KOPT-K1 (cell line): ENCODE results near the gene FYN.

ENCODE experiments used
- H3K27ac ChIP-seq: fragments of 200-600 bp; sonication (generic); 2 replicates; pipeline ENCODE4 v1.5.1; 2016; ENCODE audit warnings: antibody characterized with exemption, mild to moderate bottlenecking, low read depth, low read length; ENCODE audit not compliant: poor library complexity, severe bottlenecking
- H3K36me3 ChIP-seq: fragments of 200-600 bp; sonication (generic); 2 replicates; pipeline ENCODE4 v1.5.1; 2017; ENCODE audit warnings: antibody characterized with exemption, mild to moderate bottlenecking, low read length, moderate library complexity; ENCODE audit not compliant: insufficient read depth
- H3K9me3 ChIP-seq: fragments of 200-600 bp; sonication (generic); 2 replicates; pipeline ENCODE4 v1.5.1; 2017; ENCODE audit warnings: antibody characterized with exemption, low read length, mild to moderate bottlenecking; ENCODE audit not compliant: insufficient read depth, poor library complexity, severe bottlenecking

Gene FYN

GRCh38 chr6:111666847-111667246, 206.4 kb downstream of the FYN start:
- Histone ChIP-seq H3K9me3 (no peaks in the 10 kb centered on the region), H3K27ac (no peak overlapping the region), H3K36me3 (peaks cover 77% of the 10 kb centered on the region)

DNA sequence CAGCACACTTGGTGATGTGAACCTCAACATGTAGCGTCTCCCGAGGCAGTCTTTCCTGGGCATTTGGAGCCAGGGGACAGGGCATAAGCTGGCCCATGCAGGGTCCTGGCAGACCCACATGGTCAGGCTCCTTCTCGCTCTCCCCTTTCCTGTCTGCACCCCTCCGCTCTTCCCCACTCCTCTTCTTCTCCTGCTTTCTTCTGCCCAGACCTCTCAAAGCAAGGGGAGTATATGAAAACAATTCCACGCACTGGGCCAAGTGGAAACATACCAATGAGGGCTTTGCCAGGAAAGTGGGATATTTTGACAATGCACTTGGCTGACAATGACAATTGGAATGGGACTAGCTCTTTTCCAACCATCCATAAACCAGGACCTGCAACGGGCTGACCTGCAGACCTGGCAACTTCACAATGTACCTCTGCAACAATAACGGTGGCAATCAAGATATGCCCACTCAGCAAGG, 208.7 kb downstream of the FYN start:
- Histone ChIP-seq H3K9me3 (no peaks in the 10 kb centered on the region), H3K36me3 (peaks cover 73% of the 10 kb centered on the region), H3K27ac (no peak overlapping the region)

DNA sequence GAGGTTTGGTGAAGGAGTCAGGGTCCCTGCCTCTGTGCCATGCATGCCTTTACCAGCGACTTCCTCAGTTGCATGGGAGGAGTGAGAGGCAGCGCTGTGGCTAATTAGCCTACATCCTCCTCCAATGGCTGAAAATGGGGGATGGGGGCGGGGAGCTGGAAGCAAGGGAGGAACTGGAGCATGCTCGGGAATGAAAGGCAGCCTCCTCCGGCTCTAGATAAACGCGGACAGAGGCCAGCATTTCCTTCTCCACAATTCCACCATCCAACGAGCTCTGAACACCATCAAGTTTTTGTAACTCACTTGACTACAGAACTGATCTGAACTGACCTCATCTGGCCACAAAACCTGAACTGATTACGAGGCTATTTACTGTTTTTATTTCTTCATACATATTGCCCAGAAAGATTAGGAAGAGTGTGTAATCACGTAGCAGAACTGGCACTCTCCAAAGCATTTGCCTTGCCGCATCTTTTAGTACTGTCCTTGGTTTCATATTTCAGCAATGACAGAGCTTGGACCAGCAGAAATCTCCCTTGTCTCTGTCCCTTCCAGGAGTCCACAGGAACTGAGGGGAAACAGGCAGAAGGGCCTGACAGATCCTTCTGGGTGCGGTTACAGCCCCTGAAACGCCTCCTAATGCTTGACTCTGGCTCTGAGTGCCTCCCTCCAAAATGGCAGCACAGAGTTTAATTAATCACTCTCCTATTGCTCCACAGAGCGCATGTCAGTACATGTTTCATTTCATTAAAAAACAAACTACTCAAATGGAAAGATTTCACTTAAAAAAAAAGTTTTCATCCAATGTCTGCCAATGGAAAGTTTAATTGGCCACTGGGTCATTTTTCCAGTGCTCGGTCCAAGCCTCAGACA, 209.3 kb downstream of the FYN start:
- no peaks in the 10 kb centered on the region for H3K9me3 ChIP-seq
- H3K27ac ChIP-seq = no peak overlapping the region
- H3K36me3 ChIP-seq = peaks cover 71% of the 10 kb centered on the region

GRCh38 chr6:111662794-111663593, 210.3 kb downstream of the FYN start:
- Histone ChIP-seq H3K27ac (no peak overlapping the region), H3K9me3 (no peaks in the 10 kb centered on the region), H3K36me3 (peaks cover 62% of the 10 kb centered on the region)

DNA sequence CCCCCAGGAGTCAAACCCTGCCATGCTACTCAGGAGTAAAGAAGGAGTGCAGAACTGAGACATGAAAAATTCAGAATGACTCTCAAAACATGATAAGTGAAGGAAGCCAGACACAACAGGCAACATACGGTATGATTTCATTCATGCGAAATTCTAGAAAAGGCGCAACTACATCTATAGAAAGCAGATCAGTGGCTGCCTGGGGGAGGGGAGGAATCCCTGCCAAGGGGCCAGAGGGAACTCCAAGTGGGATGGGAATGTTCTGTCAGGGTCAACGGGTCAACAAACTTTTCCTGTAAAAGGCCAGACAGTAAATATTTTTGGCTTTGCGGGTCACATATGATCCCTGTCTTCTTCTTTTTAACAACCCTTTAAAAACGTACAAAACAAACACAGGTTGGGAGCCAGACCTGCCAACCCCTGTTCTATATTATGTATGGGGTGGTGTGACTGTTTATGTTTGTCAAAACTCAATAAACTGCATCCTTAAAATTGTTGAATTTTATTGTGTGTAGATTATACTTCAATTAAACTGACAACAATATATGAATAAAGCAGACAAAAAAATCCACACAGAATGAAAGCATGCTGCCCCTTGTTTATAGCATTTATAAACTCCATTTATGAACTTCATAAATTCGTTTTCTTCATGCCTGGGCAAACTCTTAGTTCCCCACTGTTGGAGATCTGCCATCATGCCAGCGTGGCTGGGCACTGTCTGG, 211.0 kb downstream of the FYN start:
- Histone ChIP-seq H3K27ac (no peak overlapping the region), H3K36me3 (peaks cover 54% of the 10 kb centered on the region), H3K9me3 (no peaks in the 10 kb centered on the region)

DNA sequence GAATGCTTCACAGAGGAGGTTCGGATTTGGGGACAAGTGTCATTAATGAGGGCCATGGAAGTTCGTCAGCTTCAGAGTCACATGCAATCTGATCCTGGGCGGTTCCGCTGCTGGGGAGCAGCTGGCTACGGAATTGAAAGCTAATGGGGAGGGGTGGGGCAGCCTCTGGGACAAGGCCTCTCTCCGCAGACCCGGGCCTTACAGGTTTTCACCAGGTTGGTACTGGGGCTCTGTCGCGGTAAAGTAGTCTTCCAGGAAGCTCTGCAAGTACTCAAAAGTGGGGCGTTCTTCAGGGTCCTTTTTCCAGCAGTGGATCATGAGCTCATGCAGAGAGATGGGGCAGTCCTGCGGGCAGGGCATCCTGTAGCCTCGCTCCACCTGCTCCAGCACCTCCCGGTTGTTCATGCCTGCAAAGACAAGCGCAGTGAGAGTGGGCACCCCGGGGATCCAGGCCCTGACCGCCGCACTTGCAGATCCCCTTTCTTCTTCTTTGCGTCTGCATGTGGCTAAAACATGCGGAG, 211.7 kb downstream of the FYN start:
- peaks cover 54% of the 10 kb centered on the region for H3K36me3 ChIP-seq

GRCh38 chr6:111660531-111660930, 212.7 kb downstream of the FYN start:
- Histone ChIP-seq H3K9me3 (no peaks in the 10 kb centered on the region), H3K36me3 (peaks cover 47% of the 10 kb centered on the region)

More for the DNA sequence above, 211.7 kb downstream of the FYN start:
- H3K27ac ChIP-seq = no peak overlapping the region
- H3K9me3 ChIP-seq = no peaks in the 10 kb centered on the region

DNA sequence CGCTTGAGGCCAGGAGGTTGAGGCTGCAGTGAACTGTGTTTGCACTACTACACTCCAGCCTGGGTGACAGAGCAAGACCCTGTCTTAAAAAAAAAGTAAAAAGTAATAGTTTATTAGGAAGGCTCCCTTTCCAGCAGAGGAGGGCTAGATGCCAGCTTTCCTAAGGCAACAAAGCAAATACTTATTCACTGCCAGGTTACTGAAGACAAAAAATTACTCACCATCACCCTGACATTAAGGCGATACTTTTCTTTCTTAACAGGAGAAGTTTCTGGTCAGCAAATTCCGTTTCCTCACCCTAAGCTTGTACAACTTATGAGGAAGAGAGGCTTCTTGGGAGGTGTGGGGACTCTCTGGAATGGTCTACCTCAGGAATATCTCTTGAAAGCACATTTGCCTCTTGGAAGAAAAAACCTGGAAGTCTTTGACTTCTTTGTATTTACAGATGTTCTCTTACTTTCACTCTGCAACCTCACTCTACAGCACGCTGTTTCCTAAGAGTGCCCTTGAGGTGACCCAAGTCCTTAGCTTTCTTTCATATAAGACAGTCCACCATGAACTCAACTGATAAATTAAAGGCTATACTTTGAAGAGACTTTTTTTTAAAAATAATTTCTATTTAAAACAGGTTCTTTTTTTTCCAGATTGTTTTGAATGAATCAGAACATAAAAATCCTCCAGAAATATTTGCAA, 214.6 kb downstream of the FYN start:
- H3K27ac ChIP-seq = no peak overlapping the region

More at GRCh38 chr6:111660531-111660930, 212.7 kb downstream of the FYN start:
- H3K27ac ChIP-seq = no peak overlapping the region

DNA sequence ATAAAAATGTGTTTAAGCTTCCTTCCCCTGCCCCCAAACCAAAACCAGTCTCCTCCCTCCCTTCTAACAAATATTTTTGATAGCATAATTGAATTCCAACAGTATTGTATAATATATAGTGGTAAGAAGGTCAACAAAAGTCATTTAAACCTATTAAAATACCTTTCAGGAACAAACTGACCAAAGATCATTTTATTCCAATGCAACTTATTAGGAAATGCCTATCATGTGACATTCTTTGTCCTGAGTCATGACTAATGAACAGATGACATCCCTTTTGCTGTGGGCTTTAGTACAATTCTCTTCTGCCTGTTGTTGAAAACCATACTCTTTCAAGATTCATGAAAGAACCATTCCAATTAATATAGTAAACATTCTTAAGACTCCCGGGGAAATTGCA, 216.1 kb downstream of the FYN start:
- Histone ChIP-seq H3K27ac (no peak overlapping the region), H3K36me3 (peaks cover 22% of the 10 kb centered on the region), H3K9me3 (no peaks in the 10 kb centered on the region)

More for the DNA sequence above, 214.6 kb downstream of the FYN start:
- peaks cover 37% of the 10 kb centered on the region for H3K36me3 ChIP-seq
- no peaks in the 10 kb centered on the region for H3K9me3 ChIP-seq

DNA sequence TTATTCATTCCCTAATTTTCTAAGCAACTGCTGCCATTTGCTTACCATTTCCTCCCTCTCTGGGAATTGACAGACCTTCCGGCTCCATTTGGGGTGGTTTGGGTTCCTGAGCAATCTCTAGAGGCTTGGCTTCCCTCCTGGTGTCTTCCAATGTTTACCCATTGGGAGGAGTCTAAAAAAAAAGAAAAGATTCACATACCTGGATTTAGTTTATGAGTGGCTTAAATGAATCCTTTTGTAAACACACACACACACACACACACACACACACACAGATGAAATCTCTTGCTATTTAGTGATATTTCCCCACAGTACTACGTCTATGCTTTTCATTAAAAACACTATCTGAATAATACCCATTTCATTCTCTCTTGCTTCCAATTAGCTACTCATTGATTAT, 219.3 kb downstream of the FYN start:
- Histone ChIP-seq H3K27ac (no peak overlapping the region), H3K9me3 (no peaks in the 10 kb centered on the region), H3K36me3 (no peaks in the 10 kb centered on the region)

DNA sequence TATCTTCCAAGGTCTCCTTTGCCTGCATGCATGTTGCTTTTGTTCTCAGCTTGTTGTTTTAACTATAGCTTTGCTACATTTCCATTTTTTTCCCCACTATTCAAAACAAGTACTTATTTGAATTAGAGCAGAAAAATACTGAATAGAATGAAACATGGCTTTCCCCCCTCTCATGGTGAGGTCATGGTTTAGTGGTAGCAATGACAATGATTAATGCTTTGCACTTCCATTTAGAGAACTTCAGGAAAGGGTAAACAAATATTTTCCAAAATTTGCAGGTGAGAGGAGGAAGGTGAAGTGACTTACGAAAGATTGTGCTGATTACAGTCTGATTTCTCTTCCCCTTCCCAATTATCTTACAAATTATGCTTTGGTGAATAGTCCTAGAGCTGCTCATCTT, 219.8 kb downstream of the FYN start:
- Histone ChIP-seq H3K27ac (no peak overlapping the region), H3K36me3 (no peaks in the 10 kb centered on the region), H3K9me3 (no peaks in the 10 kb centered on the region)

DNA sequence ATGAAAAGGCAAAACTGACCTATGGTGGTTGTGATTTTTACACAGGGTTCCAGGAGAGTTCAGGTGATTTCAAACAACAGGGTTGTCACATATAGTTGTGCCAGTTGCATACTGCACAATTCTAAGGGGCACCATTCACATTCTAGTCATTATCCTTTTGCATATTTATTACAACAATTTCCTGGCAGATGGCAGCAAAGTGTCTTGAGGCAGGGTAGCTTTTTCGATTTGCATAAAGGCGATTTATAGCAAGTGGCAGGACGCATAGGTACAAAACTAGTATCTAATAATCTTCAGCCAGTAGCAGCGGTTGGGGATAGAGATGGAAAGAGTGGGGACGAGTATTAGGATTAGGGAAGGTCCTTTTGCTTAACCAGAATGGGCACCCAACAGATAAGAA, 221.1 kb downstream of the FYN start:
- Histone ChIP-seq H3K36me3 (no peaks in the 10 kb centered on the region), H3K9me3 (no peaks in the 10 kb centered on the region), H3K27ac (no peak overlapping the region)

GRCh38 chr6:111651185-111652034, 221.8 kb downstream of the FYN start:
- Histone ChIP-seq H3K27ac (no peak overlapping the region), H3K9me3 (no peaks in the 10 kb centered on the region), H3K36me3 (no peaks in the 10 kb centered on the region)
